Ectodermal cell (in vitro differentiated cells): Measurements from ENCODE around the gene SNX7.

ENCODE experiments used
- H3K27ac ChIP-seq: 2 replicates; pipeline ENCODE4 v1.7.0; 2013; ENCODE audit warnings: mild to moderate bottlenecking, low read depth, low read length; ENCODE audit not compliant: insufficient read depth, poor library complexity, severe bottlenecking
- H3K27me3 ChIP-seq: 2 replicates; pipeline ENCODE4 v1.7.0; 2013; ENCODE audit warnings: mild to moderate bottlenecking, low read length; ENCODE audit not compliant: insufficient read depth, control insufficient read depth, poor library complexity, severe bottlenecking
- H3K36me3 ChIP-seq: one replicate; pipeline ENCODE4 v1.7.0; 2013; ENCODE audit warnings: low read length; ENCODE audit not compliant: control insufficient read depth, insufficient read depth
- H3K4me1 ChIP-seq: one replicate; pipeline ENCODE4 v1.7.0; 2013; ENCODE audit warnings: low read length; ENCODE audit not compliant: control insufficient read depth, insufficient read depth
- H3K4me3 ChIP-seq: 2 replicates; pipeline ENCODE4 v1.7.0; 2013; ENCODE audit warnings: low read depth, low read length, control low read depth; ENCODE audit not compliant: insufficient read depth
- H3K9me3 ChIP-seq: 2 replicates; pipeline ENCODE4 v1.7.0; 2013; ENCODE audit warnings: mild to moderate bottlenecking, low read length, moderate library complexity; ENCODE audit not compliant: control insufficient read depth
- WGBS, 2 experiments: methylation state at CpG; one replicate each; pipeline ENCODE4 v1.1.7; 2013; ENCODE audit warnings: missing lambda C conversion rate in 2 of 2; 5-methylcytosine and 5-hydroxymethylcytosine counted together

Gene SNX7

GRCh38 chr1:98763488-98764150 lies 102.1 kb downstream of the SNX7 start:
- Histone ChIP-seq H3K36me3 (no peaks in the 10 kb centered on the region), H3K9me3 (no peaks in the 10 kb centered on the region), H3K27ac (no peak overlapping the region), H3K4me3 (no peak overlapping the region), H3K27me3 (no peaks in the 10 kb centered on the region), H3K4me1 (no peaks in the 10 kb centered on the region)
- whole genome bisulfite sequencing, 2 experiments = 64 to 73% methylated on average over 3 of the region's 3 CpGs

DNA sequence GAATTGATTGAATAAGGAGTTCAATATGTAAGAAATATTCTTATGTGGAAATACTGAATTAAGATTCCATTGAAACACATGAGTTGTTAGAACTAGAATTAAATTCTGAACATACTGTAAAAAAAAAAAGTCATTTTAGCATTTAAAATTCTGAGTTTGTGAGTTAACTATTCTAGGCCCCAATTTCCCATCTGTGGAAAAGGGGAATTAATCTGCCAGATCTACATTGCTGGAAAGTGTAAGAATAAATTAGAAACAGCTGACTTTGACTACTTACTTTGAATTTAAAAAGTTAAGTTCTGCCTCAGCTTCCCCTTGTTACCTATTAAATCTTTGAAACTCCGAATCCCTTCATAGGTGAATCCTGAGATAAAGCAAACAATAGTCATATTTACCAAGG lies 103.0 kb downstream of the SNX7 start:
- Histone ChIP-seq H3K27ac (no peak overlapping the region), H3K4me1 (no peaks in the 10 kb centered on the region), H3K4me3 (no peak overlapping the region), H3K9me3 (no peaks in the 10 kb centered on the region), H3K27me3 (no peaks in the 10 kb centered on the region), H3K36me3 (no peaks in the 10 kb centered on the region)
- 57% methylated on average over 1 of the region's 1 CpG; no CpG with 5 or more reads in 1 of the 2 experiments for WGBS, 2 experiments

DNA sequence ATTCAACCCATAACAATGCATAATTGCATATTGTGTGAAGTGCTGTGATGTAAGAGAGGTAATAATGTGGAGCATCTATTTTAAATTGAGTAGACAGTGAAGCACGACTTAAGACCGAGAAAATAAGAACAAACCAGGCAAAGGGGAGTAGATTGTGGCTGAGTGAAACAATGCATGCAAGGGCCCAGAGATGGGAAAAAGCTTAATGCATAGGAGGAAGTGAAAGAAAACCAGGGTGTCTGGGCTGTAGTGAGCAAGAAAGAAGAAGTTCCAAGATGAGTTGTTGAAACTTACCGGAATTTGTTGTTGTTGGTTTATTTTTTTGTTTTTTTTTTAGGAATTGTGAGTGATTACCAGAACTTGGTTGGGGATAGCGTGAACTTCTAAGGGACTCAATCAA lies 104.7 kb downstream of the SNX7 start:
- H3K9me3 ChIP-seq = no peaks in the 10 kb centered on the region
- WGBS, 2 experiments = 96 to 97% methylated on average over 4 of the region's 4 CpGs

DNA sequence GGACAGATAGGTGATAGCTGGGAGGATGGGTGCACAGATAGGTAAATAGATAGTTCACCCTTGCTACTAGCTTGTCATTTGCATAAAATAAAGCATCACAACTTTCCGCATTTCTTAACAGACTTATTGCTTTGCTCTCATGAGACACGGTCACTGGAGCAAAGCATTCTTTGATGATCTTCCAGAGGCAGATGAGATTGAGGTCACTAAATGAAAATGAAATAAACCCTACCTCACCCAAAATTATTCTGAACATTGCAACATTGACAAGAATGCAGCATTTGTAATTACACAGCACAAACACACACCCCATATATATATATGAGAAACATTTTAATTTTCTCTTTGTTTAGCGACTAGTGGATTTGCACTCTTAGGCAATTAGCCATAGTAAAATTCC lies 107.6 kb downstream of the SNX7 start:
- Histone ChIP-seq H3K9me3 (no peaks in the 10 kb centered on the region), H3K36me3 (no peaks in the 10 kb centered on the region), H3K4me1 (no peaks in the 10 kb centered on the region), H3K27ac (no peak overlapping the region), H3K4me3 (no peak overlapping the region), H3K27me3 (no peaks in the 10 kb centered on the region)
- 44 to 49% methylated on average over 3 of the region's 3 CpGs for WGBS, 2 experiments

More for the DNA sequence above, 104.7 kb downstream of the SNX7 start:
- Histone ChIP-seq H3K36me3 (no peaks in the 10 kb centered on the region), H3K4me3 (no peak overlapping the region), H3K27ac (no peak overlapping the region), H3K4me1 (no peaks in the 10 kb centered on the region), H3K27me3 (no peaks in the 10 kb centered on the region)

DNA sequence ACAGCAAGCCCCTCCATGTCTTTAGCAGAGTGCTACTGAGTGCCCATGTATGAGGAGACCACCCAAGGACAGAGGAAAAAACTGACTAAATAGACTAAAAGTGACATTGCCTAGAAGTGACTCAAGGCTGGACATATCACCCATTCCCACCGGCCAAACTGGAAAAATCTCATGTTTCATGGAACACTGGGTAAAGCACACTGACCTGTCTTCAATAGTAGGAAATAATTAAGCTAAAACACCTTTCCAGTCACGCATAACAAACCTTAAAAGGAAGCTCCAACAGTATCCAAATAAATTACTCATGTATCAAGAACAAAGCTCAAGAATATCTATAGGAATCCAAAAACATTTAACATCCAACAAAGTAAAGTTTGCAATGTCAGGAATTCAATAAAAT lies 120.4 kb downstream of the SNX7 start:
- H3K9me3 ChIP-seq = peaks cover 3% of the 10 kb centered on the region
- no peak overlapping the region for H3K27ac ChIP-seq
- H3K4me1 ChIP-seq = no peaks in the 10 kb centered on the region
- H3K36me3 ChIP-seq = no peaks in the 10 kb centered on the region
- H3K27me3 ChIP-seq = no peaks in the 10 kb centered on the region
- H3K4me3 ChIP-seq = no peak overlapping the region
- 94 to 96% methylated on average over 2 of the region's 2 CpGs for WGBS, 2 experiments

GRCh38 chr1:98783821-98784220 lies 122.3 kb downstream of the SNX7 start:
- peaks cover 3% of the 10 kb centered on the region for H3K9me3 ChIP-seq
- WGBS, 2 experiments = 91 to 94% methylated on average over 6 of the region's 6 CpGs
- no peak overlapping the region for H3K4me3 ChIP-seq
- no peaks in the 10 kb centered on the region for H3K4me1 ChIP-seq
- H3K27ac ChIP-seq = no peak overlapping the region
- H3K36me3 ChIP-seq = no peaks in the 10 kb centered on the region
- no peaks in the 10 kb centered on the region for H3K27me3 ChIP-seq

DNA sequence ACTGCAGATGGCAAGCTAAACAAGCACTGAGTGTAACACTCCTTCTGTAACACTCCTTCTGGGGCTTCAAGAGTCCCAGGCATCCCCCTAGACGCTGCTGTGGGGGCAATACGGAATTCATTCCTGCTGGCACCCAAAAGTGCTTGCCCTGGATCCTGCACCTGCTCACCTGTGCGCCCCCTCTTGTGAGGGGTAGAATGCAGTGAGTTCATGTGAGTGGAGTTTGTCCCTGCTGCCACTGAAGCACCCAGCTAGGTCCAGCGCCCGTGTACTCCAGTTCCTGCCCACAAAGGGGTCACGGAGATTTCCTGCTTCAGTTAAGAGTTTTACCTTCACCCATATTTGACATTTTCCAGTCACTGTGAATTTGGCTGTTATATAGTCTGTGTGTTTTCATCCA lies 130.0 kb downstream of the SNX7 start:
- Histone ChIP-seq H3K4me3 (no peak overlapping the region), H3K27me3 (no peaks in the 10 kb centered on the region), H3K36me3 (no peaks in the 10 kb centered on the region), H3K27ac (no peak overlapping the region), H3K4me1 (no peaks in the 10 kb centered on the region), H3K9me3 (no peaks in the 10 kb centered on the region)
- WGBS, 2 experiments = 95 to 97% methylated on average over 6 of the region's 6 CpGs

DNA sequence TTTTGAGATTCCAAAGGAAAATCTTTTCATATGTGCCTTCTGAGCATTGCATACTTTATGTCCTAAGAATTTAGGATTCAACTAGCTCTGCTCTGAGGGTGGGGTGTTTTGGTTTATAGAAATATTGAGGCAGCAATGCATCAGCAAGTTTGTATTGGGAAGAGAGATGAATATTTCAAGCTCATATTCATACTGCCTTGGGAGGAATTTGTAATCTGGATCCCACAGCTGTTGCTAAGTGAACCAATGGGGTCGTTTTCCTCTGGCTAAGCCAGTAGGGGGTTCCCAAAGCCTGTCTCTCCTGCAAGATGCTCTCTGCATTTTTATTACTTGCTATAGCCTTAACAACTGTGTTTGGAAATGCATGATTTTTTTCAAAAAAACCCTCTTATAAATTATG lies 130.6 kb downstream of the SNX7 start:
- H3K27ac ChIP-seq = no peak overlapping the region
- no peaks in the 10 kb centered on the region for H3K36me3 ChIP-seq
- no peak overlapping the region for H3K4me3 ChIP-seq
- 45 to 46% methylated on average over 1 of the region's 1 CpG for WGBS, 2 experiments
- H3K9me3 ChIP-seq = no peaks in the 10 kb centered on the region
- H3K4me1 ChIP-seq = no peaks in the 10 kb centered on the region
- no peaks in the 10 kb centered on the region for H3K27me3 ChIP-seq

GRCh38 chr1:98793136-98793535 lies 131.6 kb downstream of the SNX7 start:
- Histone ChIP-seq H3K27ac (no peak overlapping the region), H3K36me3 (no peaks in the 10 kb centered on the region), H3K4me3 (no peak overlapping the region), H3K27me3 (no peaks in the 10 kb centered on the region), H3K4me1 (no peaks in the 10 kb centered on the region), H3K9me3 (no peaks in the 10 kb centered on the region)
- 86 to 90% methylated on average over 2 to 3 of the region's 3 CpGs for WGBS, 2 experiments

- Histone ChIP-seq H3K9me3 (no peaks in the 10 kb centered on the region), H3K27me3 (no peaks in the 10 kb centered on the region), H3K4me3 (no peak overlapping the region), H3K27ac (no peak overlapping the region), H3K4me1 (no peaks in the 10 kb centered on the region), H3K36me3 (no peaks in the 10 kb centered on the region)
- WGBS, 2 experiments = 51 to 60% methylated on average over 3 of the region's 3 CpGs
Measured at GRCh38 chr1:98794196-98794886, 132.8 kb downstream of the SNX7 start.
